GM10266 (cell line): ENCODE data around the gene PACRG.

ENCODE experiments used
- DNase-seq: peaks from one replicate; pipeline ENCODE4 v3.0.0; 2012; ENCODE audit errors: extremely low spot score
- TF ChIP-seq, protein P1 (sequence below): IDR thresholded peaks from 2 replicates; pipeline ENCODE4 v1.5.1; 2012; ENCODE audit warnings: mild to moderate bottlenecking, low read depth; ENCODE audit not compliant: control insufficient read depth, insufficient read depth; ENCODE audit errors: missing control alignments

Gene PACRG

DNA sequence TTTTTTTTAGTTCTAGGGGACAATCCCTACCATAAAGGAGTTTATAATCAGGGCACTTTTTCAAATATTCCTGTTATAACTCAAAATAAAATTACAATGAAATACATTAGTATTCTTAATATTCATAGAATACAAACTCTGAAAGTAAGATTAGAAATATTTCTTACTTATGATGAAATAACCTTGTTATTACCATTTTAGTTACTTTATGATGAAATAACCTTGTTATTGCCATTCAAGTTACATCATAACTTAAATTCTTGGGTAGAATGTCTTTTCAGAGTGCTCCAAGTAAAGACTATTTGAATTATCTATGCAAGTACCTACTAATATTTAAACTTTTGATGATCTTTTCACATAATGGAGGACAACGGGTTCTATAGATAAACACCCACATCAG lies 43.2 kb downstream of the PACRG start:
- no peak for DNase-seq
- TF ChIP-seq, protein P1, sequence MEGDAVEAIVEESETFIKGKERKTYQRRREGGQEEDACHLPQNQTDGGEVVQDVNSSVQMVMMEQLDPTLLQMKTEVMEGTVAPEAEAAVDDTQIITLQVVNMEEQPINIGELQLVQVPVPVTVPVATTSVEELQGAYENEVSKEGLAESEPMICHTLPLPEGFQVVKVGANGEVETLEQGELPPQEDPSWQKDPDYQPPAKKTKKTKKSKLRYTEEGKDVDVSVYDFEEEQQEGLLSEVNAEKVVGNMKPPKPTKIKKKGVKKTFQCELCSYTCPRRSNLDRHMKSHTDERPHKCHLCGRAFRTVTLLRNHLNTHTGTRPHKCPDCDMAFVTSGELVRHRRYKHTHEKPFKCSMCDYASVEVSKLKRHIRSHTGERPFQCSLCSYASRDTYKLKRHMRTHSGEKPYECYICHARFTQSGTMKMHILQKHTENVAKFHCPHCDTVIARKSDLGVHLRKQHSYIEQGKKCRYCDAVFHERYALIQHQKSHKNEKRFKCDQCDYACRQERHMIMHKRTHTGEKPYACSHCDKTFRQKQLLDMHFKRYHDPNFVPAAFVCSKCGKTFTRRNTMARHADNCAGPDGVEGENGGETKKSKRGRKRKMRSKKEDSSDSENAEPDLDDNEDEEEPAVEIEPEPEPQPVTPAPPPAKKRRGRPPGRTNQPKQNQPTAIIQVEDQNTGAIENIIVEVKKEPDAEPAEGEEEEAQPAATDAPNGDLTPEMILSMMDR = no peak

DNA sequence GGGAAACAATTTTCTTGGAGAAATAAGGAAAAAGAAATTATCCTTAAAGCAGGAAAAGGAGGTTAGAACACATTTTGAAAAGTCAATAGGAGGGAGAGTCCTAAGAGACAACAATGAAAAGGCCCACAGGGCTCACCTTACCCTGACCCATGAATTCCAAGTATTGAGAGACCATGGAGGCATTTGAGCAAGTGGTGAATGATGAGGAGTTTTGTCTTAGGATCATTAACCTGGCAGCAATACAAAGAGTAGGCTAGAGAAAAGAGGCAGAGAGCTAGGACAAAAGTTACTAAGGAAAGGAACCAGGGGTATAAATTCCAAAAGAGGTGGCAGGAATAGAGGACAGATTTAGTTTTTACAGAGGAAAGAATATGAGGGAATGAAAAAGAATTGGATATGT lies 44.7 kb downstream of the PACRG start:
- TF ChIP-seq, protein P1 = no peak
- DNase-seq = no peak

DNA sequence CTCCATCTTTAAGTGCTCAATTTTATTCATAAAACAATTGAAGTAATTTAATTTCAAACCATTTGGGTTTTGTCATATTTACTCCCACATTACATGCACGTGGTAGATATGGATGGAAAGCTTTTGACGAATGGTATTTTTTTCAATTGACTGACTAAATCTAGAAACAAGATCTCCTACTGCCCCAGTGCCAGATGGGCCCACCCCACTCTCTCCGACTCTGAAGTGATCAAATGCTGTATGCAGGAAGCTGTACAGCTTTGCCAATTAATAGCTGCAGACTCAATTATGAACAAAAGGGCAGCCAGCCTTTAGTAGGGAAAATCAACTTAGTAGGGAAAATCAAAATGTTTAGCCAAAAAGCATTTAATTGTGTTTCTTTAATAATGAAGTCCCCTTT lies 46.2 kb downstream of the PACRG start:
- TF ChIP-seq, protein P1 = no peak

DNA sequence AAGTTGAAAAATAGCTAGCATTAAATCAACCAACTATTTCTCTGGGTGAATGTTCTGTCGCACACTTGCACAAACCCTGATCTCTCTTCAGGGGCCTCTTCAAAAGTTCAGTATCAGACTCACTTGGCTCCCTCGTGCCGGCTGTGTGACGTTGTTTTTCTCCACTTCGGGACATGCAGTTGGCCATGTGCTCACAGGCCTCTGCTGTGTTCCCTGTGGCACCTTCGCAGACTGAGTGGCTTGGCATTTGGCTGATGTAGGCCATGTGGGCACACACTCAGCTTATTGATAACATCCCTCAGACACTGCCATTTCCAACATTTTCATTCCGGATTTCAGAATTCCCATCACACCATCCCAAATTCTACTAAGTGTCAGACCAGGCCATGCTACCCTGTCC lies 49.3 kb downstream of the PACRG start:
- TF ChIP-seq, protein P1 = no peak
- no peak for DNase-seq

More for the DNA sequence above, 46.2 kb downstream of the PACRG start:
- DNase-seq = no peak

DNA sequence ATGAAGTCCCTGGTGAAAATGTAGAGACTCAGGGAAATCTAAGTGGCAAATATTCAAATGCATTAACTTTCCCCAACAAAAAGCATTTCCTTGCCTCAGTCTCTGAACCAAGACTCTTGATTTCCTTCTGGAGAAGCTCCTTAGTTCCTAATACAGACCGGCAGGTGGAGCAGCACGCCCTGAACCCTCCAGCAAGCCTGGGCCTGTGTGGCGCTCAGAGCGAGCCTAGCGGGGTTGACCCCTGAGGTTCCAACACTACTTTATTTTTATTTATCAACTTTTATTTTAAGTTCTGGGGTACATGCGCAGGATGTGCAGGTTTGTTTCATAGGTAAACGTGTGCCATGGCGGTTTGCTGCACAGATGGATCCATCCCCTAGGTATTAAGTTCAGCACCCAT lies 50.8 kb downstream of the PACRG start:
- DNase-seq = no peak
- TF ChIP-seq, protein P1 = no peak

DNA sequence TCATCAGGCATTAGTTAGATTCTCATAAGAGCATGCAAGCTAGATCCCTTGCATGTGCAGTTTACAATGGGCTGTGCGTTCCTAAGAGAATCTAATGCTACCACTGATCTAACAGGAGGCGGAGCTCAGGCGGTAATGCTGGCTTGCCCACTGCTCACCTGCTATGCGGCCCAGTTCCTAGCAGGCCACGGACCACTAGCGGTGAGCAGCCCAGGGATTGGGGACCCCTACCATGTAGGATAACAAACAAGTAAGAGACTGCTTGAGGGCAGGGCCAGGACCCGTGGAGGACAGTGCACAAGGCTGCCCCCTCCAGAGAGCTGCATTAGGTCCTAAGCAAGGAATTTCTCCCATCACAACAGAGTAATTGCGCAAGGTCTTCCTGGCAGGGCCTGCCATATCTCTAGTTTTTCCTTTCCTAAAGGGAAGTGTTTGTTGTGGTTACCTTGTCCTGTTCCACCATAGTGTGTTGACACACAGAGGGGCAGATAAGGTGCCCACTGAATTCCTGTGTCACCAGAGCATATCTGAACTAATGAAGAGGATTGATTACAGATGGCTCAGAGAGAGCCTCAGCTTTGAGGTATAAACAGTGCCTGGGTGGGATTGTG lies 58.0 kb downstream of the PACRG start:
- DNase-seq = no peak
- TF ChIP-seq, protein P1 = no peak

DNA sequence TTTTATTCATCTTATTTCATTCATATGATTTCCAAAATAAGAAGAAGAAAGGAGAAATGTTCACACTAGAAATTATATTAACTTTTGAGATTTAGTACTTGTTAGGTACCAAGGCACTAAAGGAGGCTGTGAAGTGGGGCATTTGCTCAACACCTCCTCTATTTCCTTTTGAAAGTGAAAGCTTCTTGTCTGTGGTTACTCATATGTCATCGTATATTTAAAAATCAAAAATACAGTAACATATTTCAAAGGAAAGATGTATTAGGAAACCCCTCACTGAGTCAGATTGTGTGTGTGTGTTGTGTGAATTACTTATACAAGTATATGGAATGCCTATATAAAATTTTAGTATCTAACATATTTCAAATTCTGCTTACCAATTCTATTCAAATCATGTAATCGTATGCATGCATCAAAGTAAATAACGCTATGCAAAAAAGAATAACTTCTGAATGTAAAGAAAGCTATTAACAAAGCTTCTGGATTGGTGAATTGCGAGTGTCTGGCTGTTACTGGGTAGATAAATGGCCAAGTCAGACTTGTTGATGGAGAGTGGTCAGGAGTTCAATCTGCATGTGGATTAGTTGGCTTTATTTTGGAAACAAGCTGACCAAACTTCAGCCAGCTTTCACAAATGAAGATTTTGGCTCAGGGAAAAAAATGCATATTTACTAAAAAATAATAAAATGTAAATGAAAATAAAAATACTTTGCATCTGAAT lies 70.9 kb downstream of the PACRG start:
- DNase-seq = no peak
- TF ChIP-seq, protein P1 = no peak
